GM12875 (cell line): ENCODE data around the gene USP48.

Source experiments
- H3K4me3 ChIP-seq: one replicate; pipeline ENCODE4 v1.5.1; 2011; ENCODE audit warnings: low read depth, low read length, control low read depth
- CTCF ChIP-seq: IDR thresholded peaks from 2 replicates; pipeline ENCODE4 v1.5.1; 2011; ENCODE audit warnings: low read depth, mild to moderate bottlenecking, control low read depth, inconsistent platforms, low read length, moderate library complexity, borderline replicate concordance; ENCODE audit not compliant: insufficient read depth

Gene USP48

GRCh38 chr1:21641076-21641475 is 141.9 kb downstream of the USP48 start:
- no peak overlapping the region for H3K4me3 ChIP-seq
- TF ChIP-seq CTCF: no peak

- no peak for TF ChIP-seq CTCF
Observed at GRCh38 chr1:21640653-21641052, 142.3 kb downstream of the USP48 start.

GRCh38 chr1:21639594-21640041 is 143.3 kb downstream of the USP48 start:
- TF ChIP-seq CTCF: no peak
- H3K4me3 ChIP-seq: no peak overlapping the region

More at GRCh38 chr1:21640653-21641052, 142.3 kb downstream of the USP48 start:
- H3K4me3 ChIP-seq: no peak overlapping the region

GRCh38 chr1:21638531-21639341 is 144.2 kb downstream of the USP48 start:
- no peak for TF ChIP-seq CTCF
- H3K4me3 ChIP-seq: no peak overlapping the region

GRCh38 chr1:21637514-21637913 is 145.4 kb downstream of the USP48 start:
- TF ChIP-seq CTCF: no peak
- H3K4me3 ChIP-seq: no peak overlapping the region

GRCh38 chr1:21636029-21636428 is 146.9 kb downstream of the USP48 start:
- no peak for TF ChIP-seq CTCF
- H3K4me3 ChIP-seq: no peak overlapping the region

GRCh38 chr1:21634806-21635535 is 148.0 kb downstream of the USP48 start:
- no peak for TF ChIP-seq CTCF
- no peak overlapping the region for H3K4me3 ChIP-seq
